ENCODE data around the gene ACADVL. TPM values are rescaled to one million over a fixed set of nuclear protein-coding genes. Genes with fewer than 3 reads are reported as not detected.

Gene ACADVL
- total and polyA plus RNA-seq, 12 donors = 961 to 6,098 (median 1,772) TPM

GRCh38 chr17:7215136-7215638 lies 4.6 kb upstream of the ACADVL start:
- Histone ChIP-seq H3K27me3 (no peaks in the 10 kb centered on the region), H3K36me3 (replicated peaks in 1 of 2) (no peaks in the 10 kb centered on the region), H3K4me3 (peak overlapping the region in 1 of 4 donors; percentile 59), H3K27ac (peak overlapping the region in 4 of 5 donors; percentile 32 to 100 (median 58)), H3K4me1 (replicated peaks in 1 of 2) (peaks cover 28 to 50% of the 10 kb centered on the region in 2 donors), H3K9me3 (replicated peaks in 1 of 3) (no peaks in the 10 kb centered on the region)
- TF ChIP-seq POLR2A (IDR thresholded peaks at IDR 0.05) (no peak), CTCF (IDR thresholded peaks at IDR 0.05) (no peak)
- DNase-seq = no peak
- intact Hi-C loops (cut with DNase I) = no loop called here
- 20 to 28% (median 22%) methylated on average over 6 to 9 of the region's 9 CpGs for WGBS, 4 donors

DNA sequence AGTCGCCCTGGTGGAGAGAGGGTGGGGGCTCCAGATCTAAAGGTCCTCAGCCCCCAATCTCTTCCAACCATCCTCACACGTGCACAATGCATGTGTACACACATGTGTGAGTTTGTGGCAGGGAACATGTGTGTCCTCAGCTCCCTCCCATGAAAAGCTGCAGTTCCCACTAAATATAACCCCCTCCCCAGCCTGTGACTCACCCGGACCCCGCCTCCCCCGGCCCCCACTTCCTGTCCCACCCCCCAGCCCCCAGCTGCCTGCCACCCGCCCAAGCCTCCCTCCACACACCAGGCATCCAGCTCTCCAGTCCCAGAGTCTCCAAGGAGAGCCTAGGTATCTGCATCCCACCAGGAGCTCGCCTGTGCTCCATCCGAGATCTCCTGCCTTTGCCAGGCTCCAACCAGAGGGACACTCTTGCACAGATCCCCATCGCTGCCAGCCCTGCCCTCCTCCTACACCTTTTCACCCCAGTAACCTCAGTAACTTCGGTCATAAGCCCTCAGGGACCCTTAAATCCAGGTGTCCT lies 4.0 kb upstream of the ACADVL start:
- intact Hi-C loops (cut with DNase I) = no loop called here
- peak overlapping the region in 4 of 5 donors; percentile 32 to 100 (median 62) for H3K27ac ChIP-seq
- WGBS, 4 donors = 13 to 15% (median 14%) methylated on average over 8 to 10 of the region's 10 CpGs

GRCh38 chr17:7216242-7217112 lies 3.3 kb upstream of the ACADVL start:
- no peaks in the 10 kb centered on the region for H3K36me3 ChIP-seq (replicated peaks in 1 of 2)
- H3K27ac ChIP-seq = peak overlapping the region in 2 of 5 donors; percentile 72 to 100
- H3K4me3 ChIP-seq = peak overlapping the region in 3 of 4 donors; percentile 25 to 65 (median 29)
- peaks cover 39 to 60% of the 10 kb centered on the region in 2 donors for H3K4me1 ChIP-seq (replicated peaks in 1 of 2)
- 10 to 15% (median 12%) methylated on average over 7 of the region's 7 CpGs for WGBS, 4 donors
- no peaks in the 10 kb centered on the region for H3K27me3 ChIP-seq
- DNase-seq = peak in 2 of 7 donors; percentile 32 to 35
- no peaks in the 10 kb centered on the region for H3K9me3 ChIP-seq (replicated peaks in 1 of 3)
- TF ChIP-seq POLR2A (IDR thresholded peaks at IDR 0.05) = no peak
- TF ChIP-seq CTCF (IDR thresholded peaks at IDR 0.05) = no peak
- intact Hi-C loops (cut with DNase I) = no loop called here

More for the DNA sequence above, 4.0 kb upstream of the ACADVL start:
- H3K27me3 ChIP-seq = no peaks in the 10 kb centered on the region
- peak in 2 of 7 donors; percentile 43 to 54 for DNase-seq
- H3K36me3 ChIP-seq (replicated peaks in 1 of 2) = no peaks in the 10 kb centered on the region
- peaks cover 31 to 53% of the 10 kb centered on the region in 2 donors for H3K4me1 ChIP-seq (replicated peaks in 1 of 2)
- peak overlapping the region in 1 of 4 donors; percentile 65 for H3K4me3 ChIP-seq
- TF ChIP-seq CTCF (IDR thresholded peaks at IDR 0.05) (no peak), POLR2A (IDR thresholded peaks at IDR 0.05) (no peak)
- H3K9me3 ChIP-seq (replicated peaks in 1 of 3) = no peaks in the 10 kb centered on the region
